GM21367 (cell line): ENCODE data around the gene CX3CL1.
"Not testable (repeated sequence)": the region's sequence is repeated elsewhere in the genome, so short reads cannot be mapped to it uniquely, and the experiment has no call there.

Source experiments
- ATAC-seq: cut with Tn5 transposase; IDR thresholded peaks from one replicate; pipeline ENCODE4 v1.9.1; 2021; ENCODE audit not compliant: unreplicated experiment

The CX3CL1 gene

GRCh38 chr16:57382535-57383275 lies 10.4 kb downstream of the CX3CL1 start:
- no peak for ATAC-seq

- no peak for ATAC-seq
Measured at GRCh38 chr16:57383276-57384247, 11.3 kb downstream of the CX3CL1 start.

GRCh38 chr16:57384248-57385070 lies 12.2 kb downstream of the CX3CL1 start:
- ATAC-seq, result no peak

- no peak for ATAC-seq
Measured at GRCh38 chr16:57385083-57385482, 12.8 kb downstream of the CX3CL1 start.

GRCh38 chr16:57386381-57386951 lies 14.2 kb downstream of the CX3CL1 start:
- ATAC-seq, result no peak

GRCh38 chr16:57387598-57388354 lies 15.5 kb downstream of the CX3CL1 start:
- ATAC-seq, result no peak

GRCh38 chr16:57388359-57389086 lies 16.2 kb downstream of the CX3CL1 start:
- ATAC-seq, result no peak

GRCh38 chr16:57389087-57389468 lies 16.8 kb downstream of the CX3CL1 start:
- ATAC-seq, result no peak

- ATAC-seq, result no peak
Measured at GRCh38 chr16:57390636-57391295, 18.5 kb downstream of the CX3CL1 start.

GRCh38 chr16:57391300-57391699 lies 19.0 kb downstream of the CX3CL1 start:
- ATAC-seq, result no peak

- ATAC-seq, result no peak
Measured at GRCh38 chr16:57391708-57392107, 19.4 kb downstream of the CX3CL1 start.

GRCh38 chr16:57392694-57393093 lies 20.4 kb downstream of the CX3CL1 start:
- no peak for ATAC-seq

- ATAC-seq, result no peak
Measured at GRCh38 chr16:57394444-57394843, 22.2 kb downstream of the CX3CL1 start.

GRCh38 chr16:57395026-57395425 lies 22.7 kb downstream of the CX3CL1 start:
- no peak for ATAC-seq

- ATAC-seq, result no peak
Measured at GRCh38 chr16:57396786-57397185, 24.5 kb downstream of the CX3CL1 start.

GRCh38 chr16:57397493-57397892 lies 25.2 kb downstream of the CX3CL1 start:
- not testable (repeated sequence) for ATAC-seq

- no peak for ATAC-seq
Measured at GRCh38 chr16:57401943-57402640, 29.8 kb downstream of the CX3CL1 start.
